ENCODE data around the gene KY. TPM values are rescaled to one million over a fixed set of nuclear protein-coding genes. Genes with fewer than 3 reads are reported as not detected.

The KY gene
- total and polyA plus RNA-seq, 2 donors (not counting 1 experiment from before 2014, with no cell fraction given), result under 0.01 to 0.12 TPM

DNA sequence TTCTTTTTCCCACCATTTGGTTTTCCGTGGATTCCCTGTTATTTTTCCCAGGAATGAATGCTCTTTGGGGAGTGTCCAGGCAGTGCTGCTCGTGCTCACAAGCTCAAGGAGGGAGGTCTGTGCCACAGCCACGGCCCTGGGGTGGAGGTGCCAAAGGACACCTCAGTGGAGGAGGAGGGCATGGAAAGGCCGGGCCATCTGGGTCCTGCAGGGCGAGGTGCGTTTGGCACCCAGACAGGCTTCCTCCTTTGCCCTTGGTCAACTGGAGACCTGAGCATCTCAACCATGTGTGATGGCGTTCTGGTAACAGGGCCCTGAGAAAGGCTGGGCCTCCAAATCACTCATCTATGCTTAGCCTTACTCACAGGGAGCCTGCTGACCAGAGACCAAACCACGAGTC, 25.4 kb downstream of the KY start:
- no peaks in the 10 kb centered on the region for H3K27me3 ChIP-seq (ENCODE audit: control insufficient read depth, insufficient read depth, low read length)
- no peak overlapping the region for H3K4me2 ChIP-seq (ENCODE audit: extremely low read depth, insufficient read depth, low read length)
- no peaks in the 10 kb centered on the region for H4K20me1 ChIP-seq (ENCODE audit: control insufficient read depth, extremely low read depth, insufficient read depth, low read length)
- H3K4me3 ChIP-seq (replicated peaks in 1 of 4; ENCODE audit: control extremely low read depth in 1 of 4, insufficient read depth in 1 of 4, low read depth in 3 of 4, low read length in 4 of 4), result no peak overlapping the region
- no peak overlapping the region for H2AFZ ChIP-seq (ENCODE audit: low read length)
- no peak overlapping the region for H3K27ac ChIP-seq (ENCODE audit: insufficient read depth, low read length)
- no peak for TF ChIP-seq EZH2 (IDR thresholded peaks at IDR 0.05; ENCODE audit: low read length, missing control alignments)
- TF ChIP-seq, protein P1, sequence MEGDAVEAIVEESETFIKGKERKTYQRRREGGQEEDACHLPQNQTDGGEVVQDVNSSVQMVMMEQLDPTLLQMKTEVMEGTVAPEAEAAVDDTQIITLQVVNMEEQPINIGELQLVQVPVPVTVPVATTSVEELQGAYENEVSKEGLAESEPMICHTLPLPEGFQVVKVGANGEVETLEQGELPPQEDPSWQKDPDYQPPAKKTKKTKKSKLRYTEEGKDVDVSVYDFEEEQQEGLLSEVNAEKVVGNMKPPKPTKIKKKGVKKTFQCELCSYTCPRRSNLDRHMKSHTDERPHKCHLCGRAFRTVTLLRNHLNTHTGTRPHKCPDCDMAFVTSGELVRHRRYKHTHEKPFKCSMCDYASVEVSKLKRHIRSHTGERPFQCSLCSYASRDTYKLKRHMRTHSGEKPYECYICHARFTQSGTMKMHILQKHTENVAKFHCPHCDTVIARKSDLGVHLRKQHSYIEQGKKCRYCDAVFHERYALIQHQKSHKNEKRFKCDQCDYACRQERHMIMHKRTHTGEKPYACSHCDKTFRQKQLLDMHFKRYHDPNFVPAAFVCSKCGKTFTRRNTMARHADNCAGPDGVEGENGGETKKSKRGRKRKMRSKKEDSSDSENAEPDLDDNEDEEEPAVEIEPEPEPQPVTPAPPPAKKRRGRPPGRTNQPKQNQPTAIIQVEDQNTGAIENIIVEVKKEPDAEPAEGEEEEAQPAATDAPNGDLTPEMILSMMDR (conservative IDR thresholded peaks at IDR 0.05 in 1 of 2, IDR thresholded peaks at IDR 0.05 in 1 of 2; ENCODE audit: low read depth in 1 of 2, low read length in 2 of 2), result no peak
- no peaks in the 10 kb centered on the region for H3K9me3 ChIP-seq (ENCODE audit: control insufficient read depth, insufficient read depth, low read depth, low read length)
- DNase-seq (ENCODE audit: low read depth in 2 of 2), result no peak
- no peak overlapping the region for H3K9ac ChIP-seq (ENCODE audit: insufficient read depth, low read length)
- no peaks in the 10 kb centered on the region for H3K79me2 ChIP-seq (ENCODE audit: control insufficient read depth, insufficient read depth, low read length)
- no peaks in the 10 kb centered on the region for H3K36me3 ChIP-seq (ENCODE audit: control insufficient read depth, insufficient read depth, low read length)
- H3K4me1 ChIP-seq (ENCODE audit: control insufficient read depth, extremely low read depth, insufficient read depth, low read length), result no peaks in the 10 kb centered on the region

DNA sequence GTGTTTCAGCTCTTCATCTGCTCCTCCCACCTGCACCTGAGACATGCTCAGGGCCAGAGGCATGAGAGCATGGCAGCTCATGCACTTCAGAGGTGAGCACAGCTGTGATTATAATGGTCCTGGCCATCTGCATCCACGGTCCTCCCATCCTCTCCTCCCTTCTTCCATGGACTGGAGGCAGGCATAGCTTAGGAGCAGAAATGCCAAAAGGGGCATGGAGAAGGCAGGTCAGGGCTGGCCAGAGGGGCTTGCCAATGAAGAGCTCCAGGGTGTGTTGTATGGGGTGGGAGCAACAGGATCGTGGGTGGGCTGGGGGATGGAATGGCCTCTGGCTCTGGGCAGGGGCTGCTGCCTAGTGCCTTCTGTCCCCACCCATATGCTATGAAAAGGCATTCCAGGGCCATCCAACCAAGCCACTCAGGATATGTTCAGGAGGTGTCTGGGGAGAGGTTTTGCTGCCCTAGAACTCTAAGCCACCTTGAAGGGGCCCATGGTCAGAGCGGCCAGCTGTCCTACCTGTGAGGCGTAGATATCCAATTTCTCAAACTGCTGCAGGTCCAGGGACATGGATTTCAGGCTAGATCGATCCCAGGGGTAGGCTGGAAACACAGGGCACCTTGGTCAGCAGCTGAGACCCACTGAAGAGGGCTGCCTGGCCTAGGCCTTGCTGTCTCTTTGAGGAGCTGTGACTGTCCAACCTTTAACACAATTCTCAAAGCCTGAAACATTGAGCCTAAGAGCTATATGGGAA, 26.1 kb downstream of the KY start:
- H3K79me2 ChIP-seq (ENCODE audit: control insufficient read depth, insufficient read depth, low read length), result no peaks in the 10 kb centered on the region
- H3K36me3 ChIP-seq (ENCODE audit: control insufficient read depth, insufficient read depth, low read length), result no peaks in the 10 kb centered on the region
- no peak overlapping the region for H3K4me2 ChIP-seq (ENCODE audit: extremely low read depth, insufficient read depth, low read length)
- H3K27me3 ChIP-seq (ENCODE audit: control insufficient read depth, insufficient read depth, low read length), result no peaks in the 10 kb centered on the region
- DNase-seq (ENCODE audit: low read depth in 2 of 2), result no peak
- TF ChIP-seq EZH2 (IDR thresholded peaks at IDR 0.05; ENCODE audit: low read length, missing control alignments), result no peak
- TF ChIP-seq, protein P1 (conservative IDR thresholded peaks at IDR 0.05 in 1 of 2, IDR thresholded peaks at IDR 0.05 in 1 of 2; ENCODE audit: low read depth in 1 of 2, low read length in 2 of 2), result no peak
- no peak overlapping the region for H2AFZ ChIP-seq (ENCODE audit: low read length)
- H3K4me3 ChIP-seq (replicated peaks in 1 of 4; ENCODE audit: control extremely low read depth in 1 of 4, insufficient read depth in 1 of 4, low read depth in 3 of 4, low read length in 4 of 4), result no peak overlapping the region
- no peak overlapping the region for H3K9ac ChIP-seq (ENCODE audit: insufficient read depth, low read length)
- H4K20me1 ChIP-seq (ENCODE audit: control insufficient read depth, extremely low read depth, insufficient read depth, low read length), result no peaks in the 10 kb centered on the region
- no peak overlapping the region for H3K27ac ChIP-seq (ENCODE audit: insufficient read depth, low read length)
- H3K9me3 ChIP-seq (ENCODE audit: control insufficient read depth, insufficient read depth, low read depth, low read length), result no peaks in the 10 kb centered on the region
- no peaks in the 10 kb centered on the region for H3K4me1 ChIP-seq (ENCODE audit: control insufficient read depth, extremely low read depth, insufficient read depth, low read length)

DNA sequence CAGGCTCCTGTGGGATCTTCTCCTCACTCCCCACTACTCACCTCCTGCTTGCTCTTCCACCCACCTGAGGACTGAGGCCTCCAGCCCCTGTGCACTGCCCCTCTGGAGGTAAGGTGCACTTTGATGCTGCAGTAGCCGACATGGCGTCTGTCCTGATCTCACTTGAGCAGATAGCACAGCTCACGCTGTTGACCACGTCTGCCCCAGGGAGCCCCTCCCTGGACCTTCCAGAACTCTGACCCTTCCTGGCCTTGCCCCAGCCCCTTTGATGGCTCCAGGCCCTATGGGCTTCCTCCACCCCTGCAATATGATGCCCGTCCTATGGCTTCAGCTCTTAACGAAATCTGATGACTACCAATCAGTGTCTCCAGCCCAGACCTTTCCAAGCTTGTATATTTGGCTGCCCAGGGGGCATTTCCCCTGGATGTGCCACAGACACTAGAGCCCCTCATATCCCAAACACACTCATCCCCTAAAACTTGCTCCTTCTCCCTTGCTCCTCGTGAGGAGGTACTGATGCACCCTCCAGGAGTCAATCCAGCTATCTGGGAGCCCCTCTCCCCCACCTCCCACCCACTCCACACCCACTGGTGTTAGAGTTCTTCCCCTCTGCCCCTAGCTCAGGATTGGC, 27.1 kb downstream of the KY start:
- Histone ChIP-seq H3K4me1 (ENCODE audit: control insufficient read depth, extremely low read depth, insufficient read depth, low read length) (no peaks in the 10 kb centered on the region), H3K4me3 (replicated peaks in 1 of 4; ENCODE audit: control extremely low read depth in 1 of 4, insufficient read depth in 1 of 4, low read depth in 3 of 4, low read length in 4 of 4) (no peak overlapping the region), H3K9ac (ENCODE audit: insufficient read depth, low read length) (no peak overlapping the region), H3K27ac (ENCODE audit: insufficient read depth, low read length) (no peak overlapping the region), H3K36me3 (ENCODE audit: control insufficient read depth, insufficient read depth, low read length) (no peaks in the 10 kb centered on the region), H2AFZ (ENCODE audit: low read length) (no peak overlapping the region), H3K79me2 (ENCODE audit: control insufficient read depth, insufficient read depth, low read length) (no peaks in the 10 kb centered on the region), H3K4me2 (ENCODE audit: extremely low read depth, insufficient read depth, low read length) (no peak overlapping the region), H4K20me1 (ENCODE audit: control insufficient read depth, extremely low read depth, insufficient read depth, low read length) (no peaks in the 10 kb centered on the region), H3K27me3 (ENCODE audit: control insufficient read depth, insufficient read depth, low read length) (no peaks in the 10 kb centered on the region), H3K9me3 (ENCODE audit: control insufficient read depth, insufficient read depth, low read depth, low read length) (no peaks in the 10 kb centered on the region)
- TF ChIP-seq, protein P1 (conservative IDR thresholded peaks at IDR 0.05 in 1 of 2, IDR thresholded peaks at IDR 0.05 in 1 of 2; ENCODE audit: low read depth in 1 of 2, low read length in 2 of 2), result no peak
- no peak for TF ChIP-seq EZH2 (IDR thresholded peaks at IDR 0.05; ENCODE audit: low read length, missing control alignments)
- no peak for DNase-seq (ENCODE audit: low read depth in 2 of 2)

Measured in fibroblast of lung (primary cell).